IMR-90 (cell line): ENCODE results near the gene SEC23A. TPM values are rescaled to one million over a fixed set of nuclear protein-coding genes. Genes with fewer than 3 reads are reported as not detected.
A peak's percentile ranks its signal among the peaks of the same experiment; 100 is the strongest.

Source experiments
- ATAC-seq: fragments of 200-7000 bp; cut with Tn5 transposase; 2 replicates; pipeline ENCODE4 v1.9.1; 2020; ENCODE audit warnings: low read depth, mild to moderate bottlenecking, moderate library complexity
- BruUV-seq: library from RNA; stranded (reverse); fragments of 400-500 nt; replicated peaks from 2 replicates; lab custom pipeline; 2021; lab: Mats Ljungman, UMichigan
- CTCF ChIA-PET: fragments of 300-600 bp; formaldehyde crosslinking; extraction: SDS; loops from one replicate; lab custom pipeline; 2021; ENCODE audit warnings: antibody characterized with exemption; lab: Yijun Ruan, JAX
- POLR2A ChIA-PET: fragments of 300-600 bp; sonication (Branson Sonifier 250); formaldehyde crosslinking; loops from one replicate; lab custom pipeline; 2022; ENCODE audit warnings: antibody characterized with exemption; ENCODE audit not compliant: unreplicated experiment; lab: Charles Lee
- DNase-seq: peaks from one replicate; pipeline ENCODE4 v3.0.0; 2013
- H2AFZ ChIP-seq: replicated peaks from 2 replicates; pipeline ENCODE3; 2013; ENCODE audit warnings: low read length, mild to moderate bottlenecking; ENCODE audit not compliant: poor library complexity
- H2AK5ac ChIP-seq: 2 replicates; pipeline ENCODE4 v1.6.1; 2013; ENCODE audit warnings: low read depth, low read length, inconsistent platforms
- H2AK9ac ChIP-seq: replicated peaks from 2 replicates; pipeline ENCODE3; 2013; ENCODE audit warnings: mild to moderate bottlenecking, low read depth, low read length, moderate library complexity; ENCODE audit not compliant: poor library complexity
- H2BK120ac ChIP-seq: 2 replicates; pipeline ENCODE4 v1.6.1; 2013; ENCODE audit warnings: low read depth, low read length, inconsistent platforms
- H2BK15ac ChIP-seq: 3 replicates; pipeline ENCODE4 v1.6.1; 2013; ENCODE audit warnings: low read depth, low read length, inconsistent platforms
- H2BK20ac ChIP-seq: 2 replicates; pipeline ENCODE4 v1.6.1; 2013; ENCODE audit warnings: low read depth, mild to moderate bottlenecking, inconsistent platforms, low read length, moderate library complexity
- H2BK5ac ChIP-seq: 2 replicates; pipeline ENCODE4 v1.6.1; 2013; ENCODE audit warnings: mild to moderate bottlenecking, low read depth, low read length, inconsistent platforms; ENCODE audit not compliant: poor library complexity, severe bottlenecking
- H3K14ac ChIP-seq: replicated peaks from 2 replicates; pipeline ENCODE4 v1.6.1; 2013; ENCODE audit warnings: low read depth, low read length, inconsistent platforms
- H3K18ac ChIP-seq: 2 replicates; pipeline ENCODE4 v1.6.1; 2013; ENCODE audit warnings: low read depth, low read length, control low read depth
- H3K23ac ChIP-seq: 2 replicates; pipeline ENCODE4 v1.6.1; 2013; ENCODE audit warnings: low read depth, low read length, inconsistent platforms
- H3K27ac ChIP-seq: 2 replicates; pipeline ENCODE4 v1.5.1; 2013; ENCODE audit warnings: mild to moderate bottlenecking, control low read depth, low read length; ENCODE audit not compliant: insufficient read depth
- H3K27me3 ChIP-seq: 2 replicates; pipeline ENCODE4 v1.6.1; 2013; ENCODE audit warnings: low read length; ENCODE audit not compliant: control insufficient read depth, insufficient read depth
- H3K36me3 ChIP-seq: 2 replicates; pipeline ENCODE4 v1.6.1; 2013; ENCODE audit warnings: low read length, mixed read lengths; ENCODE audit not compliant: control insufficient read depth, insufficient read depth
- H3K4ac ChIP-seq: 2 replicates; pipeline ENCODE4 v1.6.1; 2013; ENCODE audit warnings: low read depth, low read length, inconsistent platforms
- H3K4me1 ChIP-seq: 2 replicates; pipeline ENCODE4 v1.6.1; 2013; ENCODE audit warnings: low read length, mixed read lengths; ENCODE audit not compliant: control insufficient read depth, insufficient read depth
- H3K4me2 ChIP-seq: 2 replicates; pipeline ENCODE4 v1.6.1; 2013; ENCODE audit warnings: low read depth, mild to moderate bottlenecking, control low read depth, low read length, moderate library complexity
- H3K4me3 ChIP-seq: 2 replicates; pipeline ENCODE4 v1.5.1; 2013; ENCODE audit warnings: low read depth, mild to moderate bottlenecking, control low read depth, low read length, moderate library complexity; ENCODE audit not compliant: insufficient read depth
- H3K56ac ChIP-seq: 2 replicates; pipeline ENCODE4 v1.6.1; 2013; ENCODE audit warnings: low read length, inconsistent platforms; ENCODE audit not compliant: insufficient read depth; ENCODE audit errors: extremely low read depth
- H3K79me1 ChIP-seq, 2 experiments: 2 replicates each; pipeline ENCODE4 v1.6.1; 2013; ENCODE audit warnings: low read length in 2 of 2, inconsistent platforms in 1 of 2, low read depth in 1 of 2
- H3K9ac ChIP-seq: 2 replicates; pipeline ENCODE4 v1.6.1; 2013; ENCODE audit warnings: low read depth, low read length, control low read depth
- H3K9me1 ChIP-seq: 2 replicates; pipeline ENCODE4 v1.6.1; 2013; ENCODE audit warnings: low read length, inconsistent platforms; ENCODE audit not compliant: insufficient read depth
- H3K9me3 ChIP-seq: 2 replicates; pipeline ENCODE4 v1.6.1; 2013; ENCODE audit warnings: low read length; ENCODE audit not compliant: control insufficient read depth, insufficient read depth
- H4K20me1 ChIP-seq: 2 replicates; pipeline ENCODE4 v1.6.1; 2013; ENCODE audit warnings: low read length, inconsistent platforms; ENCODE audit not compliant: insufficient read depth
- H4K5ac ChIP-seq: 2 replicates; pipeline ENCODE4 v1.6.1; 2013; ENCODE audit warnings: mild to moderate bottlenecking, low read depth, low read length, control low read depth
- H4K8ac ChIP-seq, 2 experiments: 2 replicates each; pipeline ENCODE4 v1.6.1; 2013; ENCODE audit warnings: low read depth in 2 of 2, low read length in 2 of 2, control low read depth in 1 of 2, inconsistent platforms in 1 of 2
- H4K91ac ChIP-seq: 2 replicates; pipeline ENCODE4 v1.6.1; 2013; ENCODE audit warnings: low read depth, low read length, inconsistent platforms; ENCODE audit not compliant: insufficient read depth
- CEBPB ChIP-seq: IDR thresholded peaks from 2 replicates; pipeline ENCODE4 v1.6.1; 2012; ENCODE audit warnings: low read depth, low read length, improper control_type of control experiment
- MXI1 ChIP-seq: IDR thresholded peaks from 2 replicates; pipeline ENCODE4 v1.6.1; 2012; ENCODE audit warnings: low read depth, mild to moderate bottlenecking, low read length, moderate library complexity, borderline replicate concordance
- WGBS, 2 experiments: methylation state at CpG; one replicate each; pipeline versions ENCODE4 v1.1.5 to v1.1.7; 2013; ENCODE audit warnings: missing lambda C conversion rate in 2 of 2; ENCODE audit not compliant: insufficient read length in 1 of 2; ENCODE audit errors: extremely low coverage in 2 of 2; 5-methylcytosine and 5-hydroxymethylcytosine counted together
- dilution Hi-C: fragments of 300-500 bp; cut with HindIII; formaldehyde crosslinking; loops from one replicate; pipeline ENCODE4 v1.14.3; 2018; ENCODE audit warnings: low sequenced_read_pairs; ENCODE audit not compliant: unreplicated experiment
- in situ Hi-C: fragments of 300-500 bp; cut with MboI; formaldehyde crosslinking; loops from 3 replicates; pipeline ENCODE4 v1.14.3; 2019; ENCODE audit warnings: low sequenced_read_pairs, inconsistent platforms, mixed read lengths
- intact Hi-C: fragments of 100-400 bp; cut with micrococcal nuclease; formaldehyde crosslinking; loops from 2 replicates; pipeline ENCODE4 v1.10.0; 2022
- polyA plus RNA-seq, 3 experiments: library from polyadenylated mRNA; depleted of rRNA; stranded (reverse); fragments of >200 nt; gene quantifications; 2 replicates each; pipeline ENCODE4 v1.2.3, GENCODE V29; 2012; ENCODE audit warnings: low replicate concordance in 1 of 3
- total RNA-seq: library from RNA; depleted of rRNA; stranded (reverse); fragments of >200 nt; gene quantifications from 2 replicates; pipeline ENCODE4 v1.2.3, GENCODE V29; 2012
- TF ChIP-seq, protein P1 (sequence below): conservative IDR thresholded peaks from 2 replicates; pipeline ENCODE4 v1.5.1; 2012; ENCODE audit warnings: mild to moderate bottlenecking, low read depth, low read length, improper control_type of control experiment

The SEC23A gene
- total and polyA plus RNA-seq, 2 of the 4 experiments (the other 2 are of a cell fraction) = 141 to 609 TPM

DNA sequence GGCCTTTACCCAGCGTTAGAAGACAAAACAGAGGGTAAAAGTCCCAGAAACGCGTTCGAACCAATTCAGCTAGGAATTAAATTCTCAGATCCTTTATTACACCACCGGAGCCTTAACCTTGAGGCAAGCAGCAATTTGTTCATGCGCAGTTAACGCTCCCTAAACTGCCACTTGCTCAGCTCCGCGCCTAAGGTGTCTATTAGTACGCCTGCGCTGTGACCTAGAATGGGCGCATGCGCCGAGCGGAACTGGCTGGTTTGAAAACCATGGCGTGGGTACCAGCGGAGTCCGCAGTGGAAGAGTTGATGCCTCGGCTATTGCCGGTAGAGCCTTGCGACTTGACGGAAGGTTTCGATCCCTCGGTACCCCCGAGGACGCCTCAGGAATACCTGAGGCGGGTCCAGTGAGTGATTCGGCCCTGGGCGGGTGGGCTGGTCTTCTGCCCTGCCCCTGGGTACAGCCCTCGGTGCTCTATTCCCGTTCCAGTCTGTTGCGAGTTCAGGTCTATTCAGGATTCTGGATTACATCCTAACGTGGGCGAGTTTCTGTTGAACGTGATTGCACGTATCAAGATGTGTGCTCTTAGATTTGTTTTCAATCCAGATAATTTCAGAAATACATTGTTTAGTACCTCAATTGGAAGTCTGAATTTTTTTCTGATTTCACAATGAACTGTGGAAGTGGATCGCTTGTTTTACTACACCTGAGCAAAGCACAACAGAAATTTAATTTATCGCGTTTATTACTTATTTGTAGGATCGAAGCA is 11.2 kb upstream of the SEC23A start, which contains the start of gene GEMIN2:
GEMIN2 (plus strand) TSS at position 251 of the 766 bp plus-strand sequence; CDS start at position 267, 16 bp downstream.
- H3K4me2 ChIP-seq = peak within 1 kb of the TSS; percentile 82
- ATAC-seq (peak; percentile 99), DNase-seq (peak; percentile 91)
- H4K91ac ChIP-seq = peak within 1 kb of the TSS; percentile 68
- H2AFZ ChIP-seq = peak within 1 kb of the TSS; percentile 95
- 1% methylated on average over 24 of the region's 40 CpGs; no CpG with 5 or more reads in 1 of the 2 experiments for WGBS, 2 experiments
- ChIA-PET POLR2A (interaction anchor here (1.9 kb wide), 1 partner anchor 12 kb away, joined by 13 read pairs; the partner anchor contains the start of gene SEC23A), CTCF (interaction anchor here (0.6 kb wide), 1 partner anchor 1875 kb away, joined by 3 read pairs; no protein-coding TSS in a partner anchor)
- H3K9ac ChIP-seq = peak within 1 kb of the TSS; percentile 71
- peak within 1 kb of the TSS; percentile 77 for H3K56ac ChIP-seq
- TF ChIP-seq, protein P1, sequence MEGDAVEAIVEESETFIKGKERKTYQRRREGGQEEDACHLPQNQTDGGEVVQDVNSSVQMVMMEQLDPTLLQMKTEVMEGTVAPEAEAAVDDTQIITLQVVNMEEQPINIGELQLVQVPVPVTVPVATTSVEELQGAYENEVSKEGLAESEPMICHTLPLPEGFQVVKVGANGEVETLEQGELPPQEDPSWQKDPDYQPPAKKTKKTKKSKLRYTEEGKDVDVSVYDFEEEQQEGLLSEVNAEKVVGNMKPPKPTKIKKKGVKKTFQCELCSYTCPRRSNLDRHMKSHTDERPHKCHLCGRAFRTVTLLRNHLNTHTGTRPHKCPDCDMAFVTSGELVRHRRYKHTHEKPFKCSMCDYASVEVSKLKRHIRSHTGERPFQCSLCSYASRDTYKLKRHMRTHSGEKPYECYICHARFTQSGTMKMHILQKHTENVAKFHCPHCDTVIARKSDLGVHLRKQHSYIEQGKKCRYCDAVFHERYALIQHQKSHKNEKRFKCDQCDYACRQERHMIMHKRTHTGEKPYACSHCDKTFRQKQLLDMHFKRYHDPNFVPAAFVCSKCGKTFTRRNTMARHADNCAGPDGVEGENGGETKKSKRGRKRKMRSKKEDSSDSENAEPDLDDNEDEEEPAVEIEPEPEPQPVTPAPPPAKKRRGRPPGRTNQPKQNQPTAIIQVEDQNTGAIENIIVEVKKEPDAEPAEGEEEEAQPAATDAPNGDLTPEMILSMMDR = no peak
- TF ChIP-seq CEBPB = 0 out of 2 replicates have a peak, but pooled peaks have one; percentile 13
- 0 out of 2 replicates have a peak, but pooled peaks have one; percentile 51 for TF ChIP-seq MXI1
- in situ Hi-C loops (loop anchor here (5.0 kb wide), 1 partner anchor 258 kb away; no protein-coding TSS in a partner anchor), intact Hi-C loops (loop anchor here (2.0 kb wide), 1 partner anchor 255 kb away; no protein-coding TSS in a partner anchor), dilution Hi-C loops (no loop called here)
- H3K14ac ChIP-seq = peak within 1 kb of the TSS; percentile 81
- peak within 1 kb of the TSS; percentile 60; the same call in 1 of the 2 replicates for H2BK120ac ChIP-seq
- H4K20me1 ChIP-seq = no peaks in the 10 kb centered on the region
- no peak within 1 kb of the TSS for H2BK15ac ChIP-seq
- peak within 1 kb of the TSS; percentile 88 for H4K5ac ChIP-seq
- 0 out of 2 replicates have a peak, but pooled peaks cover 3% of the 10 kb centered on the region for H3K36me3 ChIP-seq
- H3K27ac ChIP-seq = peak within 1 kb of the TSS; percentile 47
- H3K4me3 ChIP-seq = peak within 1 kb of the TSS; percentile 83
- H3K23ac ChIP-seq = peak within 1 kb of the TSS; percentile 84
- H3K79me1 ChIP-seq = peaks cover 0 to 11% of the 10 kb centered on the region in 2 experiments; a peak in 2 of 4 replicates
- peak within 1 kb of the TSS; percentile 79 for H2AK9ac ChIP-seq
- H3K18ac ChIP-seq = no peak within 1 kb of the TSS; the same call in 1 of the 2 replicates
- no peak within 1 kb of the TSS for H2AK5ac ChIP-seq
- H3K27me3 ChIP-seq = no peaks in the 10 kb centered on the region
- H4K8ac ChIP-seq = peak within 1 kb of the TSS; percentile 79 to 97
- H3K9me1 ChIP-seq = no peaks in the 10 kb centered on the region
- 0 out of 2 replicates have a peak, but pooled peaks cover 1% of the 10 kb centered on the region for H3K4me1 ChIP-seq
- no peak within 1 kb of the TSS for H2BK20ac ChIP-seq
- H3K4ac ChIP-seq = peak within 1 kb of the TSS; percentile 71
- no peaks in the 10 kb centered on the region for H3K9me3 ChIP-seq
- peak within 1 kb of the TSS; percentile 58 for H2BK5ac ChIP-seq
- BruUV-seq = TSS peak; percentile 70
